Left kidney (tissue), 2 donors: ENCODE measurements around the gene UBL4A. TPM values are rescaled to one million over a fixed set of nuclear protein-coding genes. Genes with fewer than 3 reads are reported as not detected.

Experiments used
- DNase-seq: peaks from one replicate; pipeline ENCODE4 v3.0.0-alpha.2; 2013
- polyA plus RNA-seq: library from polyadenylated mRNA; unstranded; fragments of 120-200 nt; gene quantifications from one replicate; pipeline ENCODE4 v1.2.1, GENCODE V29; 2013; ENCODE audit not compliant: insufficient read length

The UBL4A gene
- polyA plus RNA-seq, 1 donor: 24.5 TPM

GRCh38 chrX:154465601-154466000 is 20.8 kb downstream of the UBL4A start:
- DNase-seq: no peak

- DNase-seq: no peak
These were observed 21.5 kb downstream of the UBL4A start for GRCh38 chrX:154464806-154465365.

- DNase-seq: no peak
These were observed 22.7 kb downstream of the UBL4A start for GRCh38 chrX:154463611-154464220.

GRCh38 chrX:154462396-154462795 is 24.0 kb downstream of the UBL4A start:
- DNase-seq: no peak

GRCh38 chrX:154460326-154460725 is 26.1 kb downstream of the UBL4A start:
- no peak for DNase-seq

GRCh38 chrX:154459832-154460231 is 26.6 kb downstream of the UBL4A start:
- no peak for DNase-seq

- no peak for DNase-seq
These were observed 27.2 kb downstream of the UBL4A start for GRCh38 chrX:154458954-154459778.

GRCh38 chrX:154458116-154458953 is 28.1 kb downstream of the UBL4A start, which contains the start of gene PLXNA3:
PLXNA3 (plus strand) TSS chrX:154458281; CDS start chrX:154460184, 1,903 bp downstream.
- DNase-seq: no peak

- no peak for DNase-seq
These were observed 28.8 kb downstream of the UBL4A start for GRCh38 chrX:154457491-154458115.

- DNase-seq: no peak
These were observed 33.6 kb downstream of the UBL4A start for GRCh38 chrX:154452823-154453222.

- no peak for DNase-seq
These were observed 36.1 kb downstream of the UBL4A start for GRCh38 chrX:154450312-154450711.

GRCh38 chrX:154449618-154450017 is 36.8 kb downstream of the UBL4A start:
- no peak for DNase-seq

- DNase-seq: no peak
These were observed 37.9 kb downstream of the UBL4A start for GRCh38 chrX:154448484-154448883.

GRCh38 chrX:154446430-154446829 is 40.0 kb downstream of the UBL4A start:
- no peak for DNase-seq

- no peak for DNase-seq
These were observed 40.6 kb downstream of the UBL4A start for GRCh38 chrX:154445776-154446175.

- no peak for DNase-seq
These were observed 41.6 kb downstream of the UBL4A start for GRCh38 chrX:154444755-154445246.

- no peak for DNase-seq
These were observed 42.2 kb downstream of the UBL4A start, which contains the start of gene FAM50A for GRCh38 chrX:154443992-154444754. FAM50A (plus strand) TSS chrX:154444141; CDS start chrX:154444236, 95 bp downstream.

- no peak for DNase-seq
These were observed 42.9 kb downstream of the UBL4A start for GRCh38 chrX:154443479-154443910.

GRCh38 chrX:154441984-154442707 is 44.3 kb downstream of the UBL4A start:
- DNase-seq: no peak

- no peak for DNase-seq
These were observed 44.9 kb downstream of the UBL4A start for GRCh38 chrX:154441564-154441963.
